ENCODE results near the gene GPR68.
"Not testable (repeated sequence)": the region's sequence is repeated elsewhere in the genome, so short reads cannot be mapped to it uniquely, and the experiment has no call there.

GPR68 gene

DNA sequence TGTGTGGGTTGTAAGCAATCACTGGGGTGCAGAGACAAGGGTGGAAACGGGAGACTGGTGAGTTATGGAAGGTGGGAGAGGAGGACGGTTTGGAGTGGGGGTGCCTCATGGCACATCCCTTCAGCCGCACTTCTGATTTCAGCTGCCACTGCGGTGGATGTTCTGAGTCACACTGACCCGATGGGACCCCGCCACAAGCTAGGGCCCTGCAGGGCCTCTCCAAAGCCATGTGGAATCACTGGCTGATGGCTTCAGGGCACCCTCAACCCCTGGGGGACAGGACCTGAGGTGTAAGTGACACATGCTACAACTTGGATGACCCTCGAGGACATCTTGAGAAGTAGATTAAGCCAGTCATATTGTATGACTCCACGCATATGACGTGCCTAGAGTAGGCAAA, 53.7 kb downstream of the GPR68 start:
- no peak for DNase-seq (ENCODE audit: low read depth in 2 of 2)

DNA sequence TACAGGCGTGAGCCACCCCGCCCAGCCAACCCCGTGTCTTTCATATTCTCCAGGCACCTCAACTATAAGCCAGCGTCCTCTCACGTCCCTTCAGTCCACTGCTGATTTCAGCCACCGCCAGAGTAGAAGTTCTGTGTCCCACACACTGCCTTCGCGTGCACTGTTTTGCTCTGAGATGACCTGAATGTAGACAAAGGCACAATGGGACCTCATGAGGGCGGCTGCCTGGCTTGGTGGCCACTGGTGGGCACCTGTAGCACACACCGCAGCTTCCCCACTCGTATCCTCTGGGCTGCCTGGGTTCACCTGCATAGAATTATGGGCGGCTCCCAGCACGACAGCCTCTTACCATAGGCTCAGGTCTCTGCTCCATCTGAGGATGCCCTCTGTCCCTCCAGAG, 57.2 kb downstream of the GPR68 start:
- no peak for DNase-seq (ENCODE audit: low read depth in 2 of 2)

DNA sequence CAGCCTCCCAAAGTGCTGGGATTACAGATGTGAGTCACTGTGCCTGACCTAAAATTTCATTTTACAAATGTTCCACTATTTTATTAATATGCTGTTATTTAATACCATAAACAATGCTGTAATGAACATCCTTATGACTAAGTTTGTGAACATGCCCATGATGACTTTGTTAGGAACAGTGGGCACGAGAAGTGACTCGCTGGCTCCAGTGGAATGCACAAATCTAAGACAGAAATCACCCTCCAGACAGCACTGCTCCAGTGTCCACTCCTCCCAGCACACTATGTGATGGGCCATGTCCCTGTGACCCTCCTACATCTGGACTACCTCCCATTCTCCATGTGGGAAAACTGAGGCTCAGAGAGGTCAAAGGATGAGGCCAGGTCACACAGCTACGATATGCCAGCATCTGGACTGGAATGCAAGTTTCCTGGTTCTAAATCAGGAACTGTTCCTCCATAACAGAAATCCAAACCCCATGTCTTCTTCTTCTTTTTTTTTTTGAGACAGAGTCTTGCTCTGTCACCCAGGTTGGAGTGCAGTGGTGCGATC, 57.9 kb downstream of the GPR68 start:
- no peak for DNase-seq (ENCODE audit: low read depth in 2 of 2)

DNA sequence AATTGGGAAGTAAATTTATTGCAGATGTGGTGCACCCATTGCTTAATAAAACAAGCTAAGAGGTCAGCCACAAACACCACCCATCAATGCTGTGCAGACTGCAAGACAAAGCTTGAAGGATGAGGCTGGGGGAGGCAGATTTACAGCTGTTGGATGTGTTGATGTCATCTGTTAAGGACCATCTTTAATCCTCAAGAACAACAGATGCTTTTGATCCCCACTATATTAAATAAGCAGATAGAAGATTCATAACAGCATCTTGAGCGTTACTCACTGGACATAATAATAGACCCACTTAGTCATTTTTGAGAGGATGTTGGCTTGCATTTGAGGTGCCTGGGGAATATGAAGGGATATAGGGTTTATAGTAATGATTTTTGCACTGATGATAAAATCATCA, 58.8 kb downstream of the GPR68 start:
- DNase-seq (ENCODE audit: low read depth in 2 of 2): no peak

DNA sequence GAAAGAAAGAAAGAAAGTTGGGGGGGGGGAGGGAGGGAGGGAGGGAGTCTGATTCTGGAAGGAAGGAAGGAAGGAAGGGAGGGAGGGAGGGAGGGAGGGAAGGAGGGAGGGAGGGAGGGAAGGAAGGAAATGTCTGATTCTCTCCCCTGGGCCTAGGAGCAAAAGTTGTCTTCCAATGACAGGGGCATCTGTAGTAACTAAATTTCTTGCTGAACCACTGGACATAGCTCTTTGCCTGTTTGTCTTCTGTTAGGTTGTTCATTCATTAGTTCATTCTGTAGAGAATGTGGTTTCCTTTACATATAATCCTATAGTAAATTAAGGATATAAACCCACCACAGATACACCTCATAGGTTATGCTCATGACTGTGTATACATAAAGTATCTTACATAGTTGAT, 59.9 kb downstream of the GPR68 start:
- no peak for DNase-seq (ENCODE audit: low read depth in 2 of 2)

DNA sequence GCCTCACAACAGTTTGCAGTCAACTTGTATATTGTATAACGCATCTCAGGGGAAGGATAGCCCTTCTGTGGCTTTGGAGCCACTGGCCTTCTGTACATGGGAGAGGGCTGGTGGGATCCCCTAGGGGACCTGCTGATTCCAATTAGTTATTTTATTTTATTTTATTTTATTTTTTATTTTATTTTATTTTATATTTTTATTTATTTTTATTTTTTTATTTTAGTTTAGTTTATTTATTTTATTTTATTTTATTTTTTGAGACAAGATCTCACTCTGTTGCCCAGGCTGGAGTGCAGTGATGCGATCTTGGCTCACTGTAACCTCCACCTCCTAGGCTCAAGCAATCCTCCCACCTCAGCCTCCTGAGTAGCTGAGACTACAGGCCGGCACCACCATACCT, 61.8 kb downstream of the GPR68 start:
- DNase-seq (ENCODE audit: low read depth in 2 of 2): not testable (repeated sequence)
